ENCODE measurements around the gene RSL24D1.
A peak's percentile ranks its signal among the peaks of the same experiment; 100 is the strongest.

The RSL24D1 gene

DNA sequence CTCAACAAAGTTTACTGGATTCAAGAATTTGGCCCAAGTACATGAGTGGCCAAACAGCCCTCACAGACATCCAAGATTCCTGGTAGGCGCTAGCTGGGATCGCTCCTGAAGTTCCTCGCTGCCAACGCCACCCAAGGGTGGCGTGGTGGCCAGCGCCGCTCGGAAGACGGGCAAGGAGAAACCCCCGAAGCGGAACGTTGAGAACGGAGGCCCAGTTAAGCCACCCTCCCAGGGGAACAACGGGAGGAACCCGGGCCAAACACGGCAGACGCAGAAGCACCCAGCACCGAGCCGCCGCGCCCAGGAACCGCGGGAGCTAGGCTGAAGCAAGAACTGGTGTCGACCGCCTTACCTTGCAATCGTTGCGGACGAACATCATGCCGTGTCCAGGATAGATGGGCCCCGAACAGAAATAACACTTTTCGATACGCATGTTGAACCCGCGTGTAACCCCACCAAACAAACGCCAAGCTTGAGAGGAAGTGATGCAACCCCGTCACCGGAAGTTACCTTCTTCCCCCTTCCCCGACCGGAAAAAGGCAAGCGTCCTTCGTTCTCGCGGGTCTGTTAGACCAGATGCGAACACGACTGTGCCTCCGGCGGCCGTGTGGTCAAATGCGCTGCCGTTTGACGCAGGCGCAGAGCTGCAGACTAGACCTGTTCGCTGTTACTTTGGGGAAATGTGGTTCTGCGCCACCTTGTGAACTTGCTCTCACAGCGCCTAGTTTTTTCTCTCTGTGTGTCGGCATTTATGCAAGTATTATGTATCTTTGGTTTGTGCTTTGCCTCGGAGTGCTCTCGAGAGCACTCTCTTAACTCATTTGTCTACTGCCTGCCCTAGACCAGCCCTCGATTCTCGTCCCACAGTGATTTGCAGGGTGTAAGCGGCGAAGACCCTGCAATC, at the start of gene RSL24D1:
Gene RSL24D1 (minus strand): TSS at position 484 of the 904 bp plus-strand sequence. CDS start 51 bp downstream, at position 433.
- DNase-seq, result peak; percentile 95 to 96

DNA sequence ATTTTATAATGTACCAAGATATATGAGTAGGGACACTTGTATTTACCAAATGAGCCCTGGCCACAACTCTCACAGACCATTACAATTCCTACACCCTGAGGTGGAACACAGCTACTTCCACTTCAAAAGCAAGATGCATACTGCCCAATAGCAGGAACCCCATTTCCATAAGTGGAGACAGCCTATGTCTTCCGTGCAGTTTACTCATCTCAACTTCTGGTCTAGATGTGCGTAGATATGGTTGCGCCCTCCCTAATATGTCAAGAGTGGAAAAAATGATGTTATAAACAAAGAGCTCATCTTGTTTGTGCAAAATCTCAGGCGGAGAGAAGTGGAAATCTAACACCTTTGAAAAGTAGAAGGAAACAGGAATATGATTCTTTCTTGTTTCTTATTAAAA, 48.3 kb upstream of the RSL24D1 start:
- no peak for DNase-seq

DNA sequence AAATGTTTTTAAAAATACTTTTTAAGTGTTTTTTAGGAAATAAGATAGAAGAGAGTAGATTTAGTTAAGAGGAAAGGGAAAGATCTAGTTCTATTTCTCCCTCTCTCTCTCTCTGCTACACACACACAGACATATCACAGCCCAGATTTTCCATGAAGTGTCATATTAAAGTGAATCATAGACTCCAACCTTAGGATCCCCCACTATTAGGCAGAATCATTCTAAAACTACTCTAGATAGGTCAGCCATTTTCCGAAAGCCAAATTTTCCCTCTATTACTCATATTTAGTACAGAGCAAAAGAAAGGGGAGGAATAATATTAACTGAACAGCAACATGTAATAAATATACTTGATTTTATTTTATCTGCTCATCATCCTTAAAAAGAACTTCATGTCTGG, 45.1 kb upstream of the RSL24D1 start:
- DNase-seq, result no peak

DNA sequence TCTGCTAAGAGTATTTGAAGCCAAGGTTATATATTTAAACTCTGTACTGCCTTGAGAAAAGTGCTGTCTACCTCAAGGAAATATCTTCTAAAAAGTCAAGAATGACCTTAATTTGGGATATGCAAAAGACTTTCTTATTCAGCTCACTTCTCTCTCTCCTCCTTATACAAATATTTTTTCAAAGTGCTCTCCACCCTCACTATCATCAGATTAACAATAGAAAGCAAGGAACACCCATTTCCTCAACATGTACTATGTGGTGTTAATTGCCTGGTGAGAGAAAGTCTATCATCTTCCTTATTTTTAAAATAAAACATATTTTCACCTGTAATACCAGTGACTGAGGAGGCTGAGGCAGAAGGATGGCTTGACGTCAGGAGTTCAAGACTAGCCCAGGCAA, 44.4 kb upstream of the RSL24D1 start:
- no peak for DNase-seq

DNA sequence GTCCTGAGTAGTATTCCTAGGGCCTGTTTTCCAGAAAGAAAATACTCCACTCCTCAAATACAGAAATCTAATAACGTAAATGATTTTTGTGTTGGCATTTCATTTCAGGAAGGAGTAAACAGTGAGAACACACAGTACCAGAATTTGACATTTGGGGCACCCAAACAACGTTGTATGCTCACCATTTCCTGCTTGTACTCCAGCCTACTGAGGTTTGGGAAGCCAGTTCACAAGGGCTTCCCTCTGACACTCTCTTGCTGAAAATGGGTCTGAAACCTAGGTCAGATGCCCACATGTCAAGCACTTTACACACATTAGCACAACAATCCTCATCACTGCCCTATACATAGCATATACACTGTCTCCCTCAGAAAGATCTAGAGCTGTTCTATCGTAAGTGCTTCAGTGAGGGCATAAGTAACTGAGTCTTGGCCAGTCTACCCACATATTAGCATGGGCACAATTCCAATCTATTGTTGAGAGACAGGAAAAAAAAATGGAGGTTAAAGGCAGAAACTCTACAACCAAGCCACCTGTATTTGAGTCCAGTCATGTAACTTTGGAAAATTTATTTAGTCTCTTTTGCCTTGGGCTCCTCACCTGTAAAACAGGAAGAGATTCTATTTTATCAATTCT, 43.5 kb upstream of the RSL24D1 start:
- DNase-seq, result no peak

DNA sequence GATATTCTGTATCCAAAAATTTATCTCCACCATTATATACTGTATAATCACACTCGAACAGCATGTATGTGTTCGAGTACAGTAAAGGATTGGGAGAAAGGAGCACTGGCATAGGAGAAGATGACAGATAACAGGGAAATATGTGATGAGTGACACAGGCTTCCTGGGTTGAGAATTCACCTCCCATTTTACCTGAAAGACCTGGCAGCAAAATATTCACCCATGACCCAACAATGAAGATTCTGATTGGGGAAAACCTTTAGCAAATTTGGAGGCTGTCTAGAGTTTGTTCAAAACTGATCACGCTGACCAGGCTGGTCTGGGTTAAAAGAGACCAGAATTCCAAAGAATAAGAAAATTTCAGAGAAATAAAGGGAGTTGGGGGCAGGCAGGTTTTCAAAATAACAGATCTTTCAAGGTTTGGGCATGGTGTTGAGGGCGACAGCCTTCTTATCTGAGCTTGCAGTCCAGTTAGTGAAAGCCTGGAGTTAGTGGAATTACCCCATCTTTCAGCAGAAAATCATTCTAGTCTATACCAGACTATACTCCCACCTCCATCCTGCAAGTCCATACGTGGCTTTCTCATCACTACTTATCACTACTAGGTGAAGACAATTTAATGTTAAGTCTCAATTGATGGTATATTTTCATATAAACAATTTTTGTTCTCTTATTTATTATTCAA, 42.8 kb upstream of the RSL24D1 start:
- DNase-seq, result no peak

DNA sequence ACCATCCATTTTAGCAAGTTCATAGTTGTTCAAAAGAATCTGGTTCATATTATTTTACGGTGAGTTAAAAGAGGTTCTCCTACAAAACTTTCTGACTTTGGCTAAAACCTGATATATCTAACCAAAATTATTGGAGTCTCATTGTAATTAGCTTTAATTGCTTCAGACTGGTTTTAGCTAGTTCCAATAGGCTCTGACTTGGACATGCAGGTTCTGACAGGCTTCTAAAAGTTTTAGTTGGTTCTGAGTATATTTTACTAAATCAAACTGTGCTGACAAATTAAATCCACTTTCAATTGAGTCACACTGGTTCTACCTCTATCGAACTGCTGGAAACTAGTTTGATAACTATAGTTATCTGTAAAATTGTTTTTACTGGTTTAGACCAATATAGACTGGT, 42.1 kb upstream of the RSL24D1 start:
- no peak for DNase-seq

DNA sequence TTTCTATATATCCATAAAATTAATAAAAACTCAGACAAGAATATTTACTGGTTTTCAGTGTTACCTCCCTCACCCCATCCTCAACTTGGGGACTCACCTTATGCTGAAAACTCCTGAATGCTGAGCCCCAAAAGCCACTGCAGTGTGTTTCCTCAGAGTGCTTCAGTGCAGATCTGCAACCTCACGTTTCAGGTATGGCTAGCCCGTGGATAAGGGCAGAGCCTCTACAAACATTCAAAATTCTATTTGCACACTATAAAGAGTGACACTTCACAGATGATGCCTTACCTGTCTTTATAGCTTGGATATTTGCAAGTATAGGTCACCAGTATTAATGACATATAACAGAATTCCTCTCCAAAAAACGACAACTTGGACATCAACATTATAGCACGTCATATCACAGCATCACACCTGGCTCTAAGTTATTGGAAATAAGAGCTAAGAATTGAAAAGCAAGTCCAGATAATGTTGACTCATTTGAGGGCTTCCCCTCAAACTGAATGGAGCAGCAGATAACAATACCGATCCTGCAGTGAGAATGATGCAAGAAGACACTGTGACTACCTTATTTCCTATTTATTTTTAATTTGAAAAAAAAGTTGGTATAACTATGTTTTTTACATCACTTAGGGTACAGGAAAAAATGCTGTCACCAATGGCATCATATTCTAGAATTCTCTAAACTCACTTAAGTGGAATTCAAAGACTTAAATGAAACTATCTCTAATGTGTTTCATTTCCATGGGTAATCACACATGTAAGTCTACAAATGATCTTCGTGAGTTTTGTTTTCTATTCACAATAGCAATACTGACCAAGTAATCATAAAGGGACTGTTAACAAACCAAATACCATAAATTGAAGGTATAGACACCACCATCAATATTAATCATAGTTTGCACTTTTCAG, 40.7 kb upstream of the RSL24D1 start:
- no peak for DNase-seq

DNA sequence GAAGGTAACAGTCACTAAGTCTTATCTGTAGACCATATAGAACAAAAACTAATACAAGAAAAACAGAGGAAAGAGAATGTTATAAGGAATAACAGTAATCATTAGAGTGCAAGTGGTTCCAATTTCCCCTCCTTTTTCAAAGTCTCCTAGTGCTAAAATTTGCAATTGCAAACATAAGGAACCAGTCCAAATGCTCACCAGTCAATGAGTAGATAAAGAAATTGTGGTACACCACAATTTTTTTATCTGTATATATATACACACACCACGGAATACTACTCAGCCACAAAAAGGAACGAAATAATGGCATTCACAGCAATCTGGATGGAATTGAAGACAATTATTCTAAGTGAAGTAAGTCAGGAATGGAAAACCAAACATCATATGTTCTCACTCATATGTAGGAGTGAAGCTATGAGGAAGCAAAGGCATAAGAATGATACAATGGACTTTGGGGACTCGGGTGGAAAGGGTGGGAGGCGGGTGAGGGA, 38.9 kb upstream of the RSL24D1 start:
- no peak for DNase-seq

DNA sequence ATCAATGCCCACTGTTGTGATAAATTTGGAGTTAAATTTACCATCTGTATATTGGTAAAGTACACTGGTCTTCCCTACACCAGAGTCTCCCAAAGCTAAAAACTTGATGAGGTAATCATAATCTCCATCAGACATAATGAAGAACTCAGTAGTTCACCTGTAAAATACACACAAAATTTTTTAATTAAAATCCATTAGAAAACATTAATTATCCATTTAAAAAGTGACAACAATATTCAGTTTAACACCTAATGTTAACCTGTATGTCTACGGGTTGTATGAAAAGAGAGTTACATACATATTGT, 38.0 kb upstream of the RSL24D1 start:
- no peak for DNase-seq

DNA sequence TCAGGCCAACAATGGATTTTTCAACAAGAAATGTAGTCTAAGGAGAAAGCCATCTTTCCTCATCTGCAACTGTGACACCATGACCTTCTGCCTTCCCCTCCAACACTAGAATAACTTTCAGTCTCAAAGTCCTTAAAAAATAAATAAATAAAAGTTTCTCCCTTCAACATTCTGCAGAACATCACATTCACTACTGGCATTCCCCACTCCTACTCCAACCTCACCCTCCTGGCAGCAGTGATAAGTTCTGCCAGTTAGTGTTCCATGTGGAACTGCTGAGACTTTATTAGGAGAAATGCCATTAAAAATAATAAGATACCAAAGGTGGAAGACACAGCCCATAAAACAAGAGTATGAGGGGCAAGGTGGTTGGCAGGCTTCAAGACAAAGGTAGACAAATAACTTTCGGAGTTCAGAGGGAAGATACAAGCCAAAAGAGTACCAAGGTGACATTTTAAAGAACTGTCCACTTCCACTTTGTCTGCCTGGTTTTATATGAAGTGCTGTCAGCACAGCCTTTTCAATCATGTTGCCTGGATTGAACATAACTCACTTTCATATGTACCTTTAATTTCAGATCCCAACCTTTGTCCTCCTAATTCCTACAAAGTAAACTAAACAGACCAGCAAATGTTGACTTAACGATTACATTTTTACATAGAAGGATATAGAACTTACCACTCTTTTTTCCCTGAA, 37.5 kb upstream of the RSL24D1 start:
- DNase-seq, result no peak

DNA sequence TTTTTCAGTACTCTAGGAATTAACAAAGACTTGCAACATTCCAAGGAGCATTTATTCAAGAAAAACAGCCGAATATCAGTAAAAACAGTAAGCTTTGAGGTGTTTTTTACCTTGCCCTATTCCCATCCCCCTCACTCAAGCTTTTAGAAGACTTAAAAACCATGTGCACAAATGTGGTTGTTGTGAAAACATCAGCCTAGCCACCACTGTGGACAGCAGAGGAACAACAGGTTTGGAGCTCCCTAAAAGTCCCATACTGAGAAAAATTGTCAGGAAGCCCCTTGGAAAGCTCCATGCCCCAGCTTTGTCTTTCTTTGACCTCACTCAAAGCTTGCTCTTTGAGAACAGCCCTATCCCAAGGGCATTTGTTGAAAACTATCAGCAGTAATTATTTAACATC, 34.7 kb upstream of the RSL24D1 start:
- no peak for DNase-seq

DNA sequence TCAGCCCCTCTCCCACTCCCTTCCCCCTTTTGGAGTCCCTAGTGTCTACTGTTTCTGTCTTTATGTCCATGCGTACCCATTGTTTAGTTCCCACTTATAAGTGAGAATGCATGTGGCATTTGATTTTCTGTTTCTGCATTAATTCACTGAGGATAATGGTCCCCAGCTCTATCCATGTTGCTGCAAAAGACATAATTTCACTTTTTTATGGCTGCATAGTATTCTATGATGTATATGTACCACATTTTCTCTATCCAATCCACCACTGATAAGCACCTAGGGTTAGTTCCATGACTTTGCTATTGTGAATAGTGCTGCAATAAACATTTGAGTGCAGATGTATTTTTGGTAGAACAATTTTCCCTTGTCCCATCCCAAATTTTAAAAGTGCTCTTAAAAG, 34.2 kb upstream of the RSL24D1 start:
- DNase-seq, result no peak

DNA sequence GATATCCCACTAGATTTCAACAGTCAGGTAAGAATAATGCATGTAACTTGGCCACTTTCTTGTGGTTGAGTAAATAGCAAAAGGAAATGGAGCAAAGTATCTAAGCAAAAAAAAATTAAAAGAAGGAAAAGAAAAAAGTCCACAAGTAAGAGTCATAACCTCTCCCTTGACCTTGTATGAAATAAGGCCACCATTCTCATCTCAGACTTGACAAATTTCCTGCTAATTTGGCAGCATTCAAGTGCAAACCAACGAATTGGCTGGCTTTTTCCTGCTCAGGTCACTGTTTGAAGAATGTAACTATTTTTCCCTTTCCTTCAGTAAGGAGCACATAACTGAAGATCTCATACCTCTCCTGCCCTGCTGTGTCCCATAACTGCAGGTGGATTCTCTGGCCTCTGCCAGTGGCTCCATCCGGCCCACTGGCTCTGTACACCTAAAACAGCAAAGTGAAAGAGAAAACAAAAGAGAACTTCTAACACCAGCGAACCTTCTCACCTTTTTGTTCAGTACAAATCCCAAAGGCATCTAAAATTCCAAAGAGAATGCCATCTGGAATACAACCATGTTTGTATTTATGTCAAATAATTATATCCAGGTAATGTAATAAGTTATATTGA, 33.4 kb upstream of the RSL24D1 start:
- DNase-seq, result no peak

DNA sequence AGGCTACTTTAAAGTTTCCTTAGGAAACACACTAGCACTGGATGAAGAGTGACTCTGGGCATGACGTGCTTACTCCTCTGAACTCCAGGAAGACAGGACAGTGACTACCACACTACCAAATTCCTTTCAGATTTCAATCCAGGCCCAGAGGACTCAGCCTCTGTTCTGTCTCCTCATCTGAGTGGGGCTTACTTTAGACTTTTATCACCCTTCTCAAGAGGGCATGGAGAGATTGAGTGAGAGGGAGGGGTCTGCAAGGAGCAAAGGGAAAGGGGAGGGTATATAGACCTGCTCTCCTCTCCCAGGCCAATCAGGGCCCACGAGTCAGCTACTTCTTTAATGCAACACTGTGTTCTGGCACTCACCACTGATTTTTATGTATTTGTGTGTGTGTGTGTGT, 29.4 kb upstream of the RSL24D1 start:
- no peak for DNase-seq

DNA sequence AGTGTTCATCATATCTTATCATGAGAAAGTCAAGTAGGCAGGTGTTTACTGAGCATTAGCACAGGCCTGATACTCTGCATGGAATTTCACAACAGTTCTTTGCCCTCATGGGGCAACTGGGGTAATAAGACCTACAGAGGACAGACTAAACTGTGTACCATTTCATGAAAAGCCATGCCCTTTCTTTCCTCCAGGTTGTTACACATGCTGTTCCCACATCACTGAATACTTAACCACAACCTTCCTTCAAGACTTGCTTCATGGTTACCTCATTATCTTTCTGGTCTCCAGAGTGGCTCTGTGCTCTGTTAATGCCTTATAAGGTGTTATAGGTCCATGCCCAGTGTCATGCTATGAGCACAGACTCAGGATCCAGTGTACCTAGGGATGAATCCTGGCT, 28.2 kb upstream of the RSL24D1 start:
- peak in 1 of 2 donors; percentile 20 for DNase-seq

DNA sequence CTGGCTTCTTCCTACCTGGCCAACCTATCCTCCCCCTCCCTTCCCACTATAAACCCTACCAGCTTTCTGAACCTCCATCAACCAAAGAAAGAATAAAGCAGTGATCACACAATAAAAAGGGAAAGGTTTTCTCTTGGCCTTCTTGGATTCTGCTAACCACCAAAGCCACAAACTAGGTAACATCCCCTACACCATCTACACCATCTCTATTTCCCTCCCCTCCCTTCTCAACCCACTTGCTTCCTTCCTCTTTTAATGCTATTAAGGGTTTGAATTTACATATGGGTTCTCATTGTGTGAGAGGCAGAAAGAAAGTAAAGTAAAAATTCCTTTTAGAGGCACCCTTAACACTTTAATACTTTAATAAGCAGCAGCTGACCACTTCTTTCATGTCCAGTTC, 25.8 kb upstream of the RSL24D1 start:
- no peak for DNase-seq

DNA sequence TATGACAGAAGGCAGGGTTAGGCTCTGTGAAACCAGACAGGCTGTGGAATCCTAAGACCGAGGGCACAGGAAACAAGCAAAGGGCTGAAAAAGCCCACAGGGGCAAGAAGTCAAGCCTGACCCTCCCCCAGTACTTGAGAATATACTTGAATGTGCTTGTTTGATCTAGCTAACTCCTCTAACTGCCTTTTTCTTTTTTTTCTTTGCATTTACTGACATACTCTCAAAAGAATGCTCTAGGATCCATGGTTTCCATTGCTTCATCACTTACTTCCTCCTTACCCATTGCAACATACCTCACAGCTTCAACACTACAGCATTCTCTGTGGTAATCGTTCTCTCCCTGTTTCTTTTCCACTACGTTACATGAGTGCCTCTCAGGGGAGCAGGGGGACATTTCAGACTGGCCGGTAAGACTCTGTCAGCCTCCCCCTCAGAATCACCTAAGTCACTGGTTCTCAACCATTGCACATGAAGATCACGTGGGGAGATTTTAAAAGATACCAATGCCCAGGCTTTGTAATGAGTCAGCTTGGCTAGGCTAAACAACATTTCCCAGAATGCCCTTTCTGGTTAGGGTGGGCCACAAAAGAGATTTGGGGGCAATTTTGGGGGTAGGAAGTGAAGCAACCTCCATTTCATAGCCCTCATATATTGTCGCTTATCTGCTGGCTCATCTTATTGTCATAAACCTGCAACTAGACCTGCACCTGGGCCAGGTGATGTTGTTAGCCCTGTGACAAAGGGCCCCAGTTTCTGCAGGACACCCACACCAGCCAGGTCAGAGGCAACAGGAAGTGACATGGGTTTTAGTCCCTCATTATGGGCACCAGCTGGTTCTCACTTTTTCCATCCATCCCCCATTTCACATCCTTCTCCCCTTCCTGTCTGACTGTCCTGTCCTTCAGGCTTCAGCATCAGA, 24.6 kb upstream of the RSL24D1 start:
- DNase-seq, result no peak

DNA sequence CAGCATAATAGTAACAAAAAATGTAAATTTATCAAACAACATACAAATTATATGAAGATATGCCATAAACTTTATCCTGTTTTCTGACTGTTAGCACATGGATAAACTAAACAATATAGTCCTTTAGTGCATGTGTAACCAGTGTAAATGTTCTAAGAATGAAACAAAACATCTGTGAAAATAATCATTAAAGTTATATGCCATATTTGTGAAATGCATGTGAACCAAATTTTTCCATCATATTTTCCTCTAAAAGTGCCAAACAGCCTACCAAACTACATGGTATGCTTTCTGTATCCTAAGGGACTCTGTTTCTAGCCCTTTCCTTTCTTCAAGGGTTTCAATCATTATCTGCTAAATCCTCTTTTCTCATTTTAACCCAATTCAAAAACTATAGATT, 23.9 kb upstream of the RSL24D1 start:
- DNase-seq, result no peak

DNA sequence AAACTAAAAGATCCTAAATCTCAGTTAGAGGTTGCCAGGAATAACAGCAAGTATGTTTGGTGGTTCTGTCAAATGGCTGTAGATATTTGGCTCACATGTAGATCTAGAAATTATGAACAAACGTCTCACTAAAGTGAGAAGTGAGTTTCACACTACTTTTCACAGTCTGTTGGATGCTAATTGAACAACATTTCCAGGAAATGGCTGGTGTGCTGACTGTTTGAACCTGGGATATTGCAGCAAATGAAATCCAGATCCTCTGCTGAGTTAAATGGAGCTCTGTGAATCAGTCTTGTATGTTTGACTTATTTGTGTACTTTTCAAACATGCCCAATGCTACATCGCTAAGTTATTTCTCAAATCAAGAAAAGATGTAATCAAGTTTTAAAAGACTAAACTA, 21.3 kb upstream of the RSL24D1 start:
- DNase-seq, result no peak

DNA sequence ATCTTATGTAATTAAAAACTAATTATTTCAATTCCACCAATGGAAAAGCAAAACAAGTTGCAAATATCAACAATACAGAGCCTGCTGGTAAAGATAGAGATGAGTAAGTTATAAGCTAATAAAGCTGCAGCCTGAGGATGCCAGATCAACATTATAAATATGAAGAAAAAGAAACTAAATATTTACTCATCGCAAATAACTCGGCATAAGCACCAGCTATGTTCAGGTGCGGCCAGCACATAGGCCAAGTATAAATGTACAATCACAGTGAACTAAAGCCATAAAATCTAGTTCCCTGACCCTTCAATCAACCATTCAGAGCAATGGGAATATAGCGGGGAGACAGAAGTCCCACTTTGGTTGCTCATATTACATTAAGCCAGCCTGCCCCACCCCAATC, 7.7 kb upstream of the RSL24D1 start:
- no peak for DNase-seq
